Measurements from ENCODE around the gene TRAIP. TPM values are rescaled to one million over a fixed set of nuclear protein-coding genes. Genes with fewer than 3 reads are reported as not detected.
A peak's percentile ranks its signal among the peaks of the same experiment; 100 is the strongest.

The TRAIP gene
- total and polyA plus RNA-seq, 2 donors (not counting 1 experiment from before 2014, with no cell fraction given): 5.0 to 8.7 TPM

- Histone ChIP-seq H3K36me3 (replicated peaks in 1 of 2; ENCODE audit: control extremely low read depth in 1 of 2, control insufficient read depth in 1 of 2, extremely low read depth in 1 of 2, insufficient read depth in 2 of 2, low read length in 1 of 2) (peaks cover 0 to 37% of the 10 kb centered on the region in 2 experiments), H3K9me3 (ENCODE audit: control extremely low read depth in 1 of 3, control insufficient read depth in 2 of 3, insufficient read depth in 1 of 3, low read length in 2 of 3) (no peaks in the 10 kb centered on the region), H2AFZ (ENCODE audit: insufficient read depth, low read depth, low read length, poor library complexity, severe bottlenecking) (peak overlapping the region; percentile 5), H3K79me2 (ENCODE audit: control insufficient read depth, insufficient read depth, low read length) (peaks cover 14% of the 10 kb centered on the region), H3K4me2 (replicated peaks; ENCODE audit: low read depth, low read length, poor library complexity, severe bottlenecking) (peak overlapping the region; percentile 99), H3K4me3 (ENCODE audit: control extremely low read depth in 1 of 5, extremely low read depth in 1 of 5, insufficient read depth in 1 of 5, low read depth in 2 of 5, low read length in 4 of 5) (peak overlapping the region in 4 of 5 experiments; percentile 93 to 99 (median 96)), H3K4me1 (ENCODE audit: control insufficient read depth in 2 of 2, insufficient read depth in 2 of 2, low read length in 2 of 2) (peaks cover 51 to 65% of the 10 kb centered on the region in 2 donors), H3K9ac (ENCODE audit: low read length) (peak overlapping the region; percentile 98), H4K20me1 (ENCODE audit: control insufficient read depth, insufficient read depth, low read length, poor library complexity, severe bottlenecking) (no peaks in the 10 kb centered on the region), H3K27me3 (replicated peaks in 1 of 4; ENCODE audit: control extremely low read depth in 1 of 4, control insufficient read depth in 3 of 4, insufficient read depth in 4 of 4, low read length in 3 of 4) (no peaks in the 10 kb centered on the region), H3K27ac (ENCODE audit: low read length in 2 of 2) (peak overlapping the region; percentile 91 to 97)
- no peak for ATAC-seq (ENCODE audit: low read depth)
- Mint-ChIP-seq H3K27ac (peak overlapping the region; percentile 98), H3K27me3 (peaks cover 5% of the 10 kb centered on the region), H3K4me3 (peak overlapping the region; percentile 86), H3K4me1 (peaks cover 77% of the 10 kb centered on the region), H3K9me3 (ENCODE audit: insufficient read depth) (no peaks in the 10 kb centered on the region)
- 2% methylated on average over 7 of the region's 11 CpGs for WGBS (ENCODE audit: insufficient coverage)
- ChIA-PET CTCF (interaction anchor here (1.0 to 15.1 kb wide), 4 partner anchors 10 to 266 kb away, joined by 4 to 547 read pairs (median 63); partner anchors contain the start of gene UBA7), POLR2A (interaction anchor here (1.0 to 5.0 kb wide), 8 partner anchors 7 to 133 kb away, joined by 3 to 99 read pairs (median 8); partner anchors contain the start of genes GMPPB, IP6K1 and UBA7)
- TF ChIP-seq EZH2 (IDR thresholded peaks at IDR 0.05; ENCODE audit: borderline replicate concordance, insufficient read depth, low read depth, low read length, poor library complexity, severe bottlenecking) (no peak), CTCF (IDR thresholded peaks at IDR 0.05) (no peak)
- intact Hi-C loops (cut with micrococcal nuclease): loop anchor here (1.0 kb wide), 1 partner anchor 7 kb away; the partner anchor contains the start of gene UBA7
- peak; percentile 66 for DNase-seq
These were observed 50.3 kb downstream of the TRAIP start for GRCh38 chr3:49805897-49806701.
